ENCODE measurements around the gene AKAIN1.

Gene AKAIN1

GRCh38 chr18:5159080-5159479, 38.0 kb downstream of the AKAIN1 start:
- no peak for DNase-seq (ENCODE audit: low read depth in 2 of 2)

DNA sequence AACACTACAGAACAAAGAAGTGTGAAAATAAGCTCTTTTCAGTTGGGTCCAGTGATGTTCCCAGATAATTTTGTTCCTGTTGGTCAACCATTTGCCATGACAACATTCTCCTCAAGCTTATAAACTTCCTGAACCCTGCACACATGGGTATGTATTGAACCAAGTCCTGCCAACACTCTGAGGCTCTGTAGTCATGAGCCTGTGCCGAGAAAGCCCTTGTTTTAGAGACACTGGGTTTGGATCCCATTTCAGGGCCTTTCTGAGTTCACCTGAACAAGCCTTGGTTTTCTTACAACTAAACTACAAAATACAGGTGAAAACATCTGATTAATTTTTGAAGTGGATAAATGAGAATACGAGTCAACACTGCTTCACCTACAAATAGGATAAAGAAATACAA, 38.5 kb downstream of the AKAIN1 start:
- DNase-seq (ENCODE audit: low read depth in 2 of 2) = no peak

DNA sequence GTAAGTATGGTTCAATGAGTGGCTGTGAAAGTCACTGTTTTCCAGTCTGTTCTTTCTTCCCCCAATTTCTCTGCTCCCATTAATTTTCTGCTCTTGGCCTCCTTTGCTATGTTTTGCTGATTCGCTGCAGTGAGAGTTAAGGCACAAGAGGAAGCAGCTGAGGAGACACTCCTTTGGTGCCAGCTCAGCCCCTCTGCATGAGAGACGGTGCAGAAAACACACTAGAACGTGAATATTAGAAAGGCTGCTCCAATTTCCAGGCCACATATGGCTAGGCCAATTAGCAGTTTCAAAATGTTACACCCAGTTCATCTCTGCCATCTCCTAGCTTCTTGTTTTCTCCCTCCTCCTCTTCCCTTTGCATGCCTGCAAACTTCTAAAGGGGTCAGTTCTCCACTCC, 38.9 kb downstream of the AKAIN1 start:
- no peak for DNase-seq (ENCODE audit: low read depth in 2 of 2)

DNA sequence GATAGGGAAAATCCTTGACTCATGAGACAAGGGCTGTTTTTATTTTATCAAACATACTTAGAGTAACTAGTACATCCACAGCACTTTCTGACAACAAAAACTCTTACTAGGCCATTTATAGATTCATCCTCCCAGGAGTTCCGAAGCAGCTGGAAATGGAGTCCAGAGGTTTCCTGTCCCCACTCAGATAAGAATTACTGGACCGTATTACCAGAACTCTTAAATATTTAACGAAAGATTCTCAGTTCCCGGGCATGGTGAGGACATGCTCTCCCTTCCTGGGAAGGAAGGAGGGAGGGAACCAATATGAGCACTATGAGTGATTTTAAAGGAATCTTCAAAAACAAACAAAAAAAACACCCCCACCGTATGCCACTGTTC, 41.2 kb downstream of the AKAIN1 start:
- no peak for DNase-seq (ENCODE audit: low read depth in 2 of 2)

GRCh38 chr18:5155218-5155906, 41.7 kb downstream of the AKAIN1 start:
- DNase-seq (ENCODE audit: low read depth in 2 of 2) = no peak

GRCh38 chr18:5152343-5153020, 44.6 kb downstream of the AKAIN1 start:
- no peak for DNase-seq (ENCODE audit: low read depth in 2 of 2)

DNA sequence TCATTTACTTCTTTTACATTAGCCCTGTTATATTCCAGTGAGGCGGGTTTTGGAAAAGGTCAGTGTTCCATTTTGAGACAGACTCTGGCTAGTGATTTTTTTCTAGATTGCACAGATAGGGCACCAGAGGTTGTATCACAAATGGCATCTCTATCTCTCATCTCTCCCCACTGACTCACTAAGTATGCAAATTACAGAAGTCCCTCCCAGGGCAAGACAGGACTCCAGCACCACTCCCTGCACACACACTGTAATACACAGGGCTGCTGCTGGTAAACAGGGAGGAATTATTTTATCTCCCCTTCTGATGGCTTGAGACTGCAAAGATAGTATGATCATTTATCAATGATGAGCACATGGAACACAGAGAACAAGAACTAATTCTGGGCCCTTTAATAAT, 46.2 kb downstream of the AKAIN1 start:
- no peak for DNase-seq (ENCODE audit: low read depth in 2 of 2)

- DNase-seq (ENCODE audit: low read depth in 2 of 2) = no peak
These were observed 51.0 kb downstream of the AKAIN1 start for GRCh38 chr18:5146093-5146492.

DNA sequence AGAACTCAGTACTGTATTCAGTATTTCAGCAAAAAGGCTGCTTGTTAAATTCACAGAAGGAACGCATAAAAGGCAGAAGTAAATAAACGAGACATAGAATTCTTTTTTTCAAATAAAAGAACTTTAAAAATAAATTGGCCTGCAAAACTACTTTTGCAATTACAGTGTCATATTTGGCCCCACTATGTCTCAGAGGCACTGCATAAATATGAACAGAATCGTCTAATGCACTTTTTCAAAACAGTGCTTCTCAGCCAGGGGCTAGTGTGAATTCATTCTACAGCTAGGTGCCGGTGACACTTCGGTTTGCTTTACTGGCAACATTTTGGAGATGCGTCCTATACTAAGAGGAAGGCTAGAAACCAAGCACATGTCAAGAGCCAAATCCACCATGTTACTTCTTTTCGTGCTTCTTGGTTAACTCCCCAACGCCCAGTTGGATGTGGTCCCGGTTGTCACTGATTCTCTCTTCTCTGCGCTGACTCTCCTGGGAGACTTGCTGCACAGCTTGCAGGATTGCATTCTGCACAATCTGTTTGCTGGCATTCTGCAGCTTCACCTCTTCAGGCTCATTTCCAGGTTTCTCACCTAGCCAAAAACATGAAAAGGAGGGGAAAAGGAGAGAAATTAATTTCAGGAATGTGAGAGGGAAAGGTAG, 51.8 kb downstream of the AKAIN1 start:
- no peak for DNase-seq (ENCODE audit: low read depth in 2 of 2)

GRCh38 chr18:5144629-5145028, 52.4 kb downstream of the AKAIN1 start:
- DNase-seq (ENCODE audit: low read depth in 2 of 2) = no peak

- DNase-seq (ENCODE audit: low read depth in 2 of 2) = no peak
These were observed 54.2 kb downstream of the AKAIN1 start for GRCh38 chr18:5142859-5143258.

- no peak for DNase-seq (ENCODE audit: low read depth in 2 of 2)
These were observed 54.9 kb downstream of the AKAIN1 start for GRCh38 chr18:5142131-5142530.

- DNase-seq (ENCODE audit: low read depth in 2 of 2) = no peak
These were observed 59.8 kb downstream of the AKAIN1 start for GRCh38 chr18:5137261-5137660.

GRCh38 chr18:5132987-5133386, 64.1 kb downstream of the AKAIN1 start:
- DNase-seq (ENCODE audit: low read depth in 2 of 2) = no peak

DNA sequence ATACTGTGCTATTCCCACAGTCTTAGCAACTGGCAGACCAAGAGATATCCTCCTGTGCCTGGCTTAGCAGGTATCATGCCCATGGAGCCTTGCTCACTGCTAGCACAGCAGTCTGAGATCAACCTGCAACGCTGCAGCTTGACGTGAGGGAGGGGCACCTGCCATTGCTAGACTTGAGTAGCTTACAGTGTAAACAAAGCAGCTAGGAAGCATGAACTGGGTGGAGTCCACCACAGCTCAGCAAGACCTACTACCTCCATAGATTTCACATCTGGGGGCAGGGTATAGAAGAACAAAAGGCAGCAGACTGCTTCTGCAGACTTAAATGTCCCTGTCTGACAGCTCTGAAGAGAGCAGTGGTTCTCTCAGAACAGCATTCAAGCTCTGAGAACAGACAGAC, 74.8 kb downstream of the AKAIN1 start:
- no peak for DNase-seq (ENCODE audit: low read depth in 2 of 2)

- DNase-seq (ENCODE audit: low read depth in 2 of 2) = no peak
These were observed 86.8 kb downstream of the AKAIN1 start for GRCh38 chr18:5110266-5110665.

DNA sequence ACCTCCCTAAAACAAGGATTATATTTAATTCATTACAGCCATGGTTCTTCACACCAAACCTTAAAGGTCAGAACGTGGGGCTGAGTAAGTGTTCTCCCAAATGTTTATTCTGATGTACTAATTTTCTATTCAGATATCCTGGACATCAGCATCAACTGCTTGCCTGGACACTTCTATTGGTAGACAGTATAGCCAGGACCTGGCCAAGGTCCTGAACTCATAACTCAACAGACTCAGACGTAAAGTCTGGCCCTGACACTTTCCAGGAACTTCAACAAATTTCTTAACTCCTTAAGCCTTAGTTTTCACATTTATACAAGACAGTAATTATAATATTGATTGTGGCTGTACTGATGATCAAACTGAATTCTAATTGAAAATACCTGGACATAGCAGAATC, 89.1 kb downstream of the AKAIN1 start:
- DNase-seq (ENCODE audit: low read depth in 2 of 2) = no peak

- DNase-seq (ENCODE audit: low read depth in 2 of 2) = no peak
These were observed 90.3 kb downstream of the AKAIN1 start for GRCh38 chr18:5106730-5107129.

- no peak for DNase-seq (ENCODE audit: low read depth in 2 of 2)
These were observed 92.8 kb downstream of the AKAIN1 start for GRCh38 chr18:5104246-5104645.

GRCh38 chr18:5103693-5104092, 93.4 kb downstream of the AKAIN1 start:
- no peak for DNase-seq (ENCODE audit: low read depth in 2 of 2)

DNA sequence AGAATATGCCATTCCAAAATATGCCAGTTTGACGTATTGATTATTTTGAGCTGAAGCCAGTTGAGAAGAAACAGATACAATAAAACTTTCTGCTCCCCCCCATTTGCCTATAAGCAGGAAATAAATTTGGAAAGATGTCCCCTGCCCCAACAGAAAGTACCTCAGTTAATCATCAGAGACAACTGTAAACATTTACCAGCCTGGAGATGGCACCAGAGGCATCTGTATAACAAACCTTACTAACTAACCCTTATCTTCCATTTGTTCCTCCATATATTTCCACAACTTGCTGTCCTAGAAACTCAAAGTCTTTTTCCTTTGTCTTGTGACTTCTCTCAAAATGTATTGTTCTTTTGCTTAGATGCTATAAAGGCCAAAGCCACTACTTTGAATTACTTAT, 93.8 kb downstream of the AKAIN1 start:
- DNase-seq (ENCODE audit: low read depth in 2 of 2) = no peak

DNA sequence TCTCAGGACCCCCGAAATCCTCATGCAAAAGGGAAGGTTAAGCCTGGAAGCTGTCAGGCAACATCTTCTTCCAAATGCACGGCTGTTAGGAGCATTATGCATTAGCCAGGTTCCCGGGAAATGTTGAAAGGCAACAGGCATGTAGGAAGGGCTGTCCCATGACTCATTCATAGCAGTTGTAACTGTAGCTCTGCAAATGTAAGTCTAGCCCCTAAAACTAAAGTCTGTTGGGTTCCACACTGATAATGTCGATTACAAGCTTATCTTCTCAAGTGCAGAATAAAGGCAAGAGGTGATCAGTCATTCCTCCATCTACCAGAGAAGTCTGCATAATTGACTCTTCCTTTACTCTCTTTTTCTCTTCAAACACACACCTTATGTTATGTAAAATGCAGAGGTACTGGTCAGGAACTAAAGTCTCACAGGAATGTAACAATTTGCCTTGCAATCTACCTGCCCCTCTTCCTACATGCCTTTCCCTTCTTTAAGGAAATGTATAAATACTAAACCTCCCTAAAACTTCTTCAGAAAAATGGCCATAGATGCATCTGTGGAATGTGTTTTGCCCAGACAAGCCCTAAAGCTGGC, 99.8 kb downstream of the AKAIN1 start:
- no peak for DNase-seq (ENCODE audit: low read depth in 2 of 2)

DNA sequence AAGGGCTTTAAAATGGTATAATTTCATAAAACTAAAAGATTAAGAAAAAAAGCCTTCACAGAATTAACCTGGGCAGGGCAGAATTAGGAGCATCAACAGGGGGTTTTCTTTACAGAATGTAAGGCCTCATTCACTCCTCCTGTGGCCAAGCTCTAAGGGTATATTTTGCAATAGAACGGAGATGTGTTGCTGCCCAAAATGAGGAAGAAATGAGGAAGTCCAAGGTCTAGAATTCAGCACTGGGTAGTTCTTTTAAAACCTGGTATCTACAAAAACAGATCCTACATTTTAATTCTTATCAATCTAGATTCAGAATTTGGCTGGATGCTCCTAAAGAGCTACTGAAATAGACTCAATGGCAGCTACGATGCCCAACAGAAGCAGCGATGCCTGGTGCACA, 101.8 kb downstream of the AKAIN1 start:
- DNase-seq (ENCODE audit: low read depth in 2 of 2) = no peak

All from stimulated activated CD8-positive, alpha-beta memory T cell treated with anti-CD3 and anti-CD28 coated beads, Interleukin-2, amount 100 ng/mL, for 1 hour (primary cell).